Fibroblast of mammary gland (primary cell): ENCODE data around the gene TMEM132A.

Source experiments
- DNase-seq: peaks from one replicate; pipeline ENCODE4 v3.0.0-alpha.2; 2010; ENCODE audit warnings: low read depth
- H3K4me3 ChIP-seq: 2 replicates; pipeline ENCODE4 v1.5.1; 2011; ENCODE audit warnings: low read depth, mild to moderate bottlenecking, low read length, moderate library complexity; ENCODE audit not compliant: control insufficient read depth
- TF ChIP-seq, protein P1 (sequence below): conservative IDR thresholded peaks from 2 replicates; pipeline ENCODE4 v1.5.1; 2011; ENCODE audit warnings: low read depth, low read length, inconsistent platforms; ENCODE audit not compliant: control insufficient read depth, insufficient read depth

The TMEM132A gene

DNA sequence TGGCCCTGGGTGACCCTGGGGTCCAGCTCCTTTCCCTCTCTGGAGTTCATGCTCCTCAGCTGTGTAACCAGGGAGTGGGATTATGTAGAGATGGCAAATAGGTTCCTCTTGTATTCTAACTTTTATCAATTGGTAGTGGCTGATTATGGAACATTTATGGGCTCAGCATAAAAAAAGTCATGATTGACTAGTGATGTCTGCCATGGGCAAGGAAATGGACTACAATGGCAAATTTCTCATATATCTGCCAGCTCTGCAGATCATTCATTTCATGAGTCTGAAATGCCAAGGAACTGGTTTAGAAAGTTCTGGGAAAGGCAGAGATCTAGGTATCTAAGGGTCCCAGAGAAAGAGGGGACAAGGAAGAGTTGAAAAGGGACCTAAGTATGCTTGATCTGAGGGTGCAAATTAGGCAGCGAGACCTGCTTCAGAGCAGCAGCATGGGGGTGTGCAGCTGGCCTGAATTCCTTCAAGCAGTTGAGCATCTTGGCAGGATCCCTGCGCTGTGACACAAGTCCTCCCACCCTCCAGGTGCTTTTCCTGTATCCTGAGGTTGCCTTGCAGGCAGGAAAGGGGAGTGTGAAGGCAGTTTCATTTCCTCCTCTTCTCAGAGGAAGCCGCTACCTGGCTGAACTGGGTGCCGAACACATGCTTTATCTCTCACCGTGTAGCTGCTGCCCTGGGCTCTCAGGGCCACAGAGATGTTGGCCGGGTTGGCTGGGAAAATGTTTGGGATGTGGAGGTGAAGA lies 17.3 kb downstream of the TMEM132A start:
- TF ChIP-seq, protein P1, sequence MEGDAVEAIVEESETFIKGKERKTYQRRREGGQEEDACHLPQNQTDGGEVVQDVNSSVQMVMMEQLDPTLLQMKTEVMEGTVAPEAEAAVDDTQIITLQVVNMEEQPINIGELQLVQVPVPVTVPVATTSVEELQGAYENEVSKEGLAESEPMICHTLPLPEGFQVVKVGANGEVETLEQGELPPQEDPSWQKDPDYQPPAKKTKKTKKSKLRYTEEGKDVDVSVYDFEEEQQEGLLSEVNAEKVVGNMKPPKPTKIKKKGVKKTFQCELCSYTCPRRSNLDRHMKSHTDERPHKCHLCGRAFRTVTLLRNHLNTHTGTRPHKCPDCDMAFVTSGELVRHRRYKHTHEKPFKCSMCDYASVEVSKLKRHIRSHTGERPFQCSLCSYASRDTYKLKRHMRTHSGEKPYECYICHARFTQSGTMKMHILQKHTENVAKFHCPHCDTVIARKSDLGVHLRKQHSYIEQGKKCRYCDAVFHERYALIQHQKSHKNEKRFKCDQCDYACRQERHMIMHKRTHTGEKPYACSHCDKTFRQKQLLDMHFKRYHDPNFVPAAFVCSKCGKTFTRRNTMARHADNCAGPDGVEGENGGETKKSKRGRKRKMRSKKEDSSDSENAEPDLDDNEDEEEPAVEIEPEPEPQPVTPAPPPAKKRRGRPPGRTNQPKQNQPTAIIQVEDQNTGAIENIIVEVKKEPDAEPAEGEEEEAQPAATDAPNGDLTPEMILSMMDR = no peak
- no peak overlapping the region for H3K4me3 ChIP-seq
- no peak for DNase-seq

DNA sequence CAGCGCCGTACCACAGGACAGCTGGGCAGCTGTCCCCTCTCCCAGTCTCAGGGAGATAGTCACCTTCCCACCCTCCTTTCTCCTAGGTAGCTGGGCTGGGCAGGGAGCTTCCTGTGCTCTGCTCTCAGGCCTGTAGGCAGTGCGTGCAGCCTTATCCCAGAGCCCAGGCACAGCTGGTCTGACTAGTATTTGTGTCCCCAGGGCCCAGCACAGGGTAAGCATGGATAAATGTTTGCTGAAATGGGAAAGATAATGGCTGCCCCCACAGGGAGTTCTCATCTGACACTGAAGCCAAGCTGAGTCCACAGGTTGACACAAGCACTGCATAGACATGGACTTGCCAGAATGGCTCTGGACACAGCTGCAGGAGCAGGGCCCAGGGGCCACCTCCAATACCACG lies 18.0 kb downstream of the TMEM132A start:
- DNase-seq = no peak
- TF ChIP-seq, protein P1 = no peak
- no peak overlapping the region for H3K4me3 ChIP-seq

DNA sequence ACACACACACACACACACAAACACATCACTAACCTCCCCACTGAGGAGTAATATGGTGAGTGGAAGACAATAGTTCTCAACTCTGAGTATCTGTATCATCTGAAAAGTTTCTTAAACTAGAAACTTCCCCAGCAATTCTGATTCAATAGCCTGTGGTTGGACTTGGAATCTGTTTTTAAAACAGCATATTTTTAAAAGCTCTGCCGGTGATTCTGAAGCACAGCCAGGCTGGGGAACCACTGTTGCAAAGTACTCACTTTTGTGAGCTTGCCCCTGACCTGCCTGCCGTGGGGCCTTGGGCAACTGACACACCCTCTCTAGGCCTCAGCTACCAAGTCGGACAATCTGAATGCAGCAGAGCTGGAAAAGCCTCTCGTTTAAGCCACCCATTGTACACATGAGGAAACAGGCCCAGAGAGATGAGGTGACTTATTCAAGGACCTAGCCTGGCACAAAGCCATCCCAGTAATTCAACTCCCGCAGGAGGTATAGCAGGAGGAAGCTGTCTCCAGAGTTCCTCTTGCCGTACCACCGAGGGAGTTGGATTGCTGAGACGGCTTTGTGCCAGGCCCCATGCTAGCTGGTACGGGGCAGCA lies 18.8 kb downstream of the TMEM132A start:
- DNase-seq = no peak
- H3K4me3 ChIP-seq = no peak overlapping the region
- TF ChIP-seq, protein P1 = no peak

DNA sequence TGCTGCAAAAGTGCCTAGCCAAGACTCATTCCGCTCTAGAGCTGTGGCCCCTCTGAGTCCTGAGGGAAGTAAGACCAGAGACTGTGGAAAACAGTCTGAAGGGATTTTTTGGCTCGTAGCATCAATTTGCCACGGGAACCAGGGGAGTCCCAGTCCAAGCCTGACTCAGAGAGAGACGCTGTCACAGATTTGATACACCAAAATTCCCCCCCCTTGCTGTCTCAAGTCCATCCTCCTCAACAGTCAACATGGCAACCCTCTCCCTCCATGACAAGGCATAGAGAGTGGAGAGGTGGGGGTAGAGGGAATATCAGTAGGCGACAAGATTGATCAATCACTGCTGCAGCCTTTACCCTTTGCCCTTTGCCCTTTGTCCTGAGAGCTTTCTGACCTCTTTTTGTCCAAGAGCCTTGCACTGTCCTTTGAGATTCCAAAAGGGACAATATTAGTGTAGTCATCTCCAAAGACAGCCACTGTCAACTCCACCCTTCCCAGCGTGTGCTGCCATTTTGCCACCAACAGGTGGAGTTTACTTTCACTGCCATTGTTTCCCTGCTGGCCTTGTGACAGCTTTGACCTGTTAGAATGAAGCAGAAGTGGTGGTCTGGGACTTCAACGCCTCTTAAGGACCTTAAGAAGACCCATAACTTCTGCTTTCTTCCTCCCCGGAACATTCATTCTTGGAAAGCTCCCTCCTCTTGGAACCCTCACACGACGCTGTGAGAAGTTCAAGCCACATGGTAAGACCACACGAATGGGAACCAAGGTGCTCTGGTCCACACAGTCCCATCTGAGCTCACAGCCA lies 20.4 kb downstream of the TMEM132A start:
- TF ChIP-seq, protein P1 = peak; percentile 25
- H3K4me3 ChIP-seq = no peak overlapping the region
- DNase-seq = no peak

DNA sequence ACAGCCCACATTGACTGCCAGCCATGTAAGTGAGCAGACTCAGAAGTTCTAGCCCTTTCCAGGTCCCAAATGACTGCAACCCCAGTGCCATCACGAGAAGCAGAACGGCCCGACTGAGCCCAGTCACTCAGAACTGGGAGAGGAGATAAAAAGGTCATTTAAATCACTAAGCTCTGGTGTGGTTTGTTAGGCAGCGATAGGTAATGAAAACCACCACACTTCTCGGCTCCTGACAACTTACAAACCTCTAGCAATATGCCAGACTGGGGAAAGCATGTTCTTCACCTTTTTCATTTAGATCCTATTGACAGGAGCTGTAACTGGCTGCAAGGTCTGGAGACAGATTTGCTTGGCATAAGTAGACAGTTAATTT lies 21.0 kb downstream of the TMEM132A start:
- H3K4me3 ChIP-seq = no peak overlapping the region
- TF ChIP-seq, protein P1 = no peak
- no peak for DNase-seq

DNA sequence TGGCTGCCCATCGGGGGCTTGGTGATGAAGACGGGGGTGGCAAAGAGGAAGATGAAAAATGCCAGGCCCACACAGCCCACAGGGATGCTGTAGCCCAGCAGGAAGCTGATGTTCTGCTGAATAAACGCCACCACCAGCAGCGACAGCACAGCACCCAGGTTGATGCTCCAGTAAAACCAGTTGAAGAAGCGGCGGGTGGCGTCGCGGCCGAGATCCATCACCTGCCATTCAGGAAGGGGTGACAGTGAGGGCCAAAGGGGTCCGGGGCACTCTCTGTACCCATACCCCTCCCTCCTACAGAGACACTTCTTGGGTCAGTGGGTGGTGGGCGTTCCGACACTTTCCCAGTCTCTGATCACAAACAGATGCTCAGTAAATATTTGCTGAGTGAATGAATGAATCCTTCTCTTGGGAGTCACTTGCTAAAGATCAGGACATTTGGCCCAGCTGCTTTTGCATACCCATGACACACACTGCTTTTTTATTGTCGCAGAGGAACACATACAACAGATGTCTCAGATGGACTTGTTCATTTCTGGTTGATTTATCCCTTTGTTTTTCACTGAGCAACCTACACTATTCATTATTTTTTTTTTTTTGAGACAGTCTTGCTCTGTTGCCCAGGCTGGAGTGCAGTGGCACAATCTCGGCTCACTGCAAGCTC lies 22.5 kb downstream of the TMEM132A start:
- TF ChIP-seq, protein P1 = no peak
- no peak overlapping the region for H3K4me3 ChIP-seq
- no peak for DNase-seq
